SK-N-MC (cell line): ENCODE results near the gene LNX1.

Experiments
- EZH2 ChIP-seq: fragments of 200-600 bp; sonication (generic); IDR thresholded peaks from one replicate; pipeline ENCODE4 v1.6.1; 2017; ENCODE audit warnings: antibody characterized with exemption
- POLR2AphosphoS5 ChIP-seq: IDR thresholded peaks from 2 replicates; pipeline ENCODE4 v1.6.1; 2012; ENCODE audit warnings: mild to moderate bottlenecking, low read depth, low read length, borderline replicate concordance

- TF ChIP-seq POLR2AphosphoS5 = no peak
- no peak for TF ChIP-seq EZH2
These were observed 49.6 kb downstream of the LNX1 start for GRCh38 chr4:53541577-53542206.
